ENCODE data around the gene TRIM25. TPM values are rescaled to one million over a fixed set of nuclear protein-coding genes. Genes with fewer than 3 reads are reported as not detected.

TRIM25 gene
- total and polyA plus RNA-seq, 3 experiments from 2014 or later = 7.6 to 49.2 (median 47.6) TPM

GRCh38 chr17:56918916-56919315 lies 5.1 kb upstream of the TRIM25 start:
- Histone ChIP-seq H3K36me3 (ENCODE audit: insufficient read depth, low read length) (no peaks in the 10 kb centered on the region), H3K9me3 (ENCODE audit: low read length) (peaks cover 4% of the 10 kb centered on the region), H3K27me3 (ENCODE audit: insufficient read depth, low read length, poor library complexity, severe bottlenecking) (no peaks in the 10 kb centered on the region), H3K4me3 (ENCODE audit: low read length) (no peak overlapping the region), H3K27ac (ENCODE audit: low read depth, low read length) (no peak overlapping the region), H3K4me1 (ENCODE audit: insufficient read depth, low read length) (peaks cover 11% of the 10 kb centered on the region)
- H3K27me3 Mint-ChIP-seq = no peaks in the 10 kb centered on the region
- CTCF ChIA-PET = no interaction called here
- peaks cover 0 to 9% (median 3%) of the 10 kb centered on the region in 5 donors for H3K9me3 Mint-ChIP-seq
- no peak for DNase-seq
- peaks cover 0 to 6% (median 2%) of the 10 kb centered on the region in 3 donors for H3K36me3 Mint-ChIP-seq
- H3K4me3 Mint-ChIP-seq = peak overlapping the region in 1 of 7 donors; percentile 41
- POLR2A ChIA-PET = no interaction called here
- peaks cover 9 to 12% (median 11%) of the 10 kb centered on the region in 3 donors for H3K4me1 Mint-ChIP-seq
- H3K27ac Mint-ChIP-seq = no peak overlapping the region

- Histone ChIP-seq H3K4me1 (ENCODE audit: insufficient read depth, low read length) (peaks cover 11% of the 10 kb centered on the region), H3K27ac (ENCODE audit: low read depth, low read length) (no peak overlapping the region), H3K9me3 (ENCODE audit: low read length) (peaks cover 4% of the 10 kb centered on the region), H3K4me3 (ENCODE audit: low read length) (no peak overlapping the region), H3K27me3 (ENCODE audit: insufficient read depth, low read length, poor library complexity, severe bottlenecking) (no peaks in the 10 kb centered on the region), H3K36me3 (ENCODE audit: insufficient read depth, low read length) (no peaks in the 10 kb centered on the region)
- CTCF ChIA-PET = interaction anchor here (1.1 kb wide), 1 partner anchor 43 kb away, joined by 5 read pairs; the partner anchor contains the start of gene COIL
- Mint-ChIP-seq H3K36me3 (peaks cover 2 to 8% (median 6%) of the 10 kb centered on the region in 3 donors), H3K27me3 (no peaks in the 10 kb centered on the region), H3K4me3 (peak overlapping the region in 1 of 7 donors; percentile 22), H3K4me1 (peaks cover 10 to 12% (median 11%) of the 10 kb centered on the region in 3 donors), H3K27ac (peak overlapping the region in 1 of 8 donors; percentile 12), H3K9me3 (peaks cover 0 to 9% (median 3%) of the 10 kb centered on the region in 5 donors)
- POLR2A ChIA-PET = interaction anchor here (0.7 kb wide), 1 partner anchor 83 kb away, joined by 4 read pairs; no protein-coding TSS in a partner anchor
- no peak for DNase-seq
Observed at GRCh38 chr17:56917559-56918296, 3.9 kb upstream of the TRIM25 start.

DNA sequence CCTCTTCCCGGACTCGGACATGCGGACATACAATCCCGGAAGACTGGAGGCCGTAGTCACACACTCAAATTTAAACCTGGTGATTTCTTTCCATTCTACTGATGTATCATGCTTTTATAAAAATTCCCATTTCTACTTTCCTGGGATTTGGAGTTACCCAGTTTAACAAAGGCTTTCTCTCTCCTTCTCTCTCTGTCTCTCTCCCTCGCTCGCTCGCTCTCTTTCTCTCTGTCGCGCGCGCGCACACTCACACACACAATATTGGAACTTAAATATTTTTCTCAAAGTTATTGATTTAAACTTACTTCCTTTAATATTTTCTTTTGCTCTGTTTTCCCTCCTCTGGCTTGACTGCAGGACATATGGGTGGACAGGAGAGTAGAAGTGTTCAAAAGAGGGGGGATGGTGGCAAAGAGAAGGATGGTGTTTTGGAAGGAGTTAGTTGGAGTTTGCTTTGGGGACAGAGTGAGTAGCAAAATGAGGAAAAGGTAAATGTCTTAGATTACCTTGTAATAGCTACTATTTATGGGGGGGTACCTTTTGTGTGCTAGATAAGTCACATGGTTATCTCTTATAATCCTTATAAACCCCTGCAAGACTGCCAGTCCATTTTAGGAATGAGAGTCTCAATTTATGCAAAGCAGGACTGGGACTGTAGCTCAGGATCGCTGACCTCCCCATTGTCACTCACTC lies 878 bp upstream of the TRIM25 start:
- H3K4me1 Mint-ChIP-seq = peaks cover 34 to 42% (median 41%) of the 10 kb centered on the region in 3 donors
- POLR2A ChIA-PET = interaction anchor here (1.3 to 2.4 kb wide), 3 partner anchors 25 to 81 kb away, joined by 3 to 27 read pairs (median 6); partner anchors contain the start of genes C17orf67, COIL and DGKE
- CTCF ChIA-PET = interaction anchor here (1.0 to 1.6 kb wide), 2 partner anchors 24 to 80 kb away, joined by 6 to 8 read pairs; no protein-coding TSS in a partner anchor
- no peak for DNase-seq
- H3K4me3 ChIP-seq (ENCODE audit: low read length) = peak overlapping the region; percentile 92
- H3K36me3 ChIP-seq (ENCODE audit: insufficient read depth, low read length) = no peaks in the 10 kb centered on the region
- peak overlapping the region; percentile 81 to 96 (median 92) for H3K27ac Mint-ChIP-seq
- peaks cover 2 to 19% (median 6%) of the 10 kb centered on the region in 3 donors for H3K36me3 Mint-ChIP-seq
- peaks cover 37% of the 10 kb centered on the region for H3K4me1 ChIP-seq (ENCODE audit: insufficient read depth, low read length)
- peaks cover 4% of the 10 kb centered on the region for H3K9me3 ChIP-seq (ENCODE audit: low read length)
- H3K27ac ChIP-seq (ENCODE audit: low read depth, low read length) = peak overlapping the region; percentile 76
- peaks cover 0 to 9% (median 3%) of the 10 kb centered on the region in 5 donors for H3K9me3 Mint-ChIP-seq
- peak overlapping the region; percentile 89 to 97 (median 95) for H3K4me3 Mint-ChIP-seq
- no peaks in the 10 kb centered on the region for H3K27me3 ChIP-seq (ENCODE audit: insufficient read depth, low read length, poor library complexity, severe bottlenecking)
- no peaks in the 10 kb centered on the region for H3K27me3 Mint-ChIP-seq

GRCh38 chr17:56913353-56913866 lies 439 bp downstream of the TRIM25 start:
- Histone ChIP-seq H3K9me3 (ENCODE audit: low read length) (peaks cover 4% of the 10 kb centered on the region), H3K4me1 (ENCODE audit: insufficient read depth, low read length) (peaks cover 47% of the 10 kb centered on the region), H3K36me3 (ENCODE audit: insufficient read depth, low read length) (no peaks in the 10 kb centered on the region), H3K4me3 (ENCODE audit: low read length) (peak overlapping the region; percentile 92), H3K27me3 (ENCODE audit: insufficient read depth, low read length, poor library complexity, severe bottlenecking) (no peaks in the 10 kb centered on the region), H3K27ac (ENCODE audit: low read depth, low read length) (peak overlapping the region; percentile 76)
- peaks cover 0 to 9% (median 3%) of the 10 kb centered on the region in 5 donors for H3K9me3 Mint-ChIP-seq
- peak overlapping the region; percentile 89 to 97 (median 95) for H3K4me3 Mint-ChIP-seq
- no peak for DNase-seq
- H3K4me1 Mint-ChIP-seq = peaks cover 44 to 53% (median 53%) of the 10 kb centered on the region in 3 donors
- no peaks in the 10 kb centered on the region for H3K27me3 Mint-ChIP-seq
- ChIA-PET CTCF (interaction anchor here (0.7 to 1.6 kb wide), 7 partner anchors 9 to 94 kb away, joined by 3 to 8 read pairs (median 4); partner anchors contain the start of gene COIL), POLR2A (interaction anchor here (0.5 to 2.4 kb wide), 5 partner anchors 26 to 171 kb away, joined by 3 to 27 read pairs (median 4); partner anchors contain the start of genes AKAP1, C17orf67, COIL and DGKE)
- H3K36me3 Mint-ChIP-seq = peaks cover 4 to 26% (median 6%) of the 10 kb centered on the region in 3 donors
- H3K27ac Mint-ChIP-seq = peak overlapping the region; percentile 90 to 98 (median 94)

- Histone ChIP-seq H3K9me3 (ENCODE audit: low read length) (peaks cover 4% of the 10 kb centered on the region), H3K4me1 (ENCODE audit: insufficient read depth, low read length) (peaks cover 51% of the 10 kb centered on the region), H3K36me3 (ENCODE audit: insufficient read depth, low read length) (no peaks in the 10 kb centered on the region), H3K27me3 (ENCODE audit: insufficient read depth, low read length, poor library complexity, severe bottlenecking) (no peaks in the 10 kb centered on the region), H3K27ac (ENCODE audit: low read depth, low read length) (peak overlapping the region; percentile 76), H3K4me3 (ENCODE audit: low read length) (peak overlapping the region; percentile 92)
- Mint-ChIP-seq H3K4me1 (peaks cover 49 to 58% (median 57%) of the 10 kb centered on the region in 3 donors), H3K36me3 (peaks cover 5 to 30% (median 7%) of the 10 kb centered on the region in 3 donors), H3K4me3 (peak overlapping the region; percentile 89 to 97 (median 95)), H3K9me3 (peaks cover 0 to 6% (median 3%) of the 10 kb centered on the region in 5 donors), H3K27ac (peak overlapping the region; percentile 90 to 98 (median 94)), H3K27me3 (no peaks in the 10 kb centered on the region)
- no peak for DNase-seq
- CTCF ChIA-PET = interaction anchor here (1.1 to 1.5 kb wide), 2 partner anchors 12 to 27 kb away, joined by 3 read pairs; no protein-coding TSS in a partner anchor
- POLR2A ChIA-PET = interaction anchor here (2.4 kb wide), 1 partner anchor 79 kb away, joined by 27 read pairs; the partner anchor contains the start of genes C17orf67 and DGKE
Observed at GRCh38 chr17:56913000-56913311, 893 bp downstream of the TRIM25 start.

GRCh38 chr17:56912105-56912999 lies 1.5 kb downstream of the TRIM25 start:
- Histone ChIP-seq H3K9me3 (ENCODE audit: low read length) (no peaks in the 10 kb centered on the region), H3K4me3 (ENCODE audit: low read length) (peak overlapping the region; percentile 92), H3K4me1 (ENCODE audit: insufficient read depth, low read length) (peaks cover 52% of the 10 kb centered on the region), H3K36me3 (ENCODE audit: insufficient read depth, low read length) (peaks cover 6% of the 10 kb centered on the region), H3K27me3 (ENCODE audit: insufficient read depth, low read length, poor library complexity, severe bottlenecking) (no peaks in the 10 kb centered on the region), H3K27ac (ENCODE audit: low read depth, low read length) (peak overlapping the region; percentile 76)
- POLR2A ChIA-PET = interaction anchor here (2.4 kb wide), 1 partner anchor 78 kb away, joined by 27 read pairs; the partner anchor contains the start of genes C17orf67 and DGKE
- CTCF ChIA-PET = interaction anchor here (1.1 to 1.5 kb wide), 2 partner anchors 11 to 27 kb away, joined by 3 read pairs; no protein-coding TSS in a partner anchor
- Mint-ChIP-seq H3K27ac (peak overlapping the region; percentile 90 to 98 (median 94)), H3K27me3 (no peaks in the 10 kb centered on the region), H3K4me1 (peaks cover 53 to 64% (median 63%) of the 10 kb centered on the region in 3 donors), H3K36me3 (peaks cover 0 to 36% (median 9%) of the 10 kb centered on the region in 3 donors), H3K4me3 (peak overlapping the region; percentile 89 to 97 (median 95)), H3K9me3 (peaks cover 0 to 2% (median under 1%) of the 10 kb centered on the region in 5 donors)
- DNase-seq = no peak
